Astrocyte (in vitro differentiated cells and primary cell): ENCODE data around the gene FAM53B. TPM values are rescaled to one million over a fixed set of nuclear protein-coding genes. Genes with fewer than 3 reads are reported as not detected.

Source experiments
- DNase-seq: peaks from one replicate; pipeline ENCODE4 v3.0.0-alpha.2; 2010; ENCODE audit warnings: low read depth
- FAIRE-seq: peaks from 2 replicates; lab custom pipeline; 2011; peaks lifted over from hg19 to GRCh38; lab: Jason Lieb, UNC
- H2AFZ ChIP-seq: 2 replicates; pipeline ENCODE4 v1.6.0; 2012; ENCODE audit warnings: low read depth, low read length, inconsistent platforms
- H3K27ac ChIP-seq: 2 replicates; pipeline ENCODE4 v1.5.1; 2011; ENCODE audit warnings: low read depth, low read length, inconsistent platforms
- H3K27me3 ChIP-seq: 2 replicates; pipeline ENCODE4 v1.6.0; 2011; ENCODE audit warnings: low read length, inconsistent platforms; ENCODE audit not compliant: insufficient read depth
- H3K36me3 ChIP-seq: 2 replicates; pipeline ENCODE4 v1.5.1; 2011; ENCODE audit warnings: low read length, inconsistent platforms; ENCODE audit not compliant: insufficient read depth
- H3K4me1 ChIP-seq: 2 replicates; pipeline ENCODE4 v1.5.1; 2011; ENCODE audit warnings: low read length, inconsistent platforms; ENCODE audit not compliant: insufficient read depth
- H3K4me2 ChIP-seq: 2 replicates; pipeline ENCODE4 v1.6.0; 2012; ENCODE audit warnings: low read length, inconsistent platforms
- H3K4me3 ChIP-seq: 2 replicates; pipeline ENCODE4 v1.5.1; 2011; ENCODE audit warnings: low read depth, mild to moderate bottlenecking, low read length, inconsistent platforms; ENCODE audit not compliant: insufficient read depth
- H3K79me2 ChIP-seq: 2 replicates; pipeline ENCODE4 v1.6.0; 2012; ENCODE audit warnings: mild to moderate bottlenecking, low read length, inconsistent platforms; ENCODE audit not compliant: insufficient read depth
- H3K9ac ChIP-seq: 2 replicates; pipeline ENCODE4 v1.6.0; 2012; ENCODE audit warnings: mild to moderate bottlenecking, low read length, inconsistent platforms
- H3K9me3 ChIP-seq: 2 replicates; pipeline ENCODE4 v1.5.1; 2012; ENCODE audit warnings: low read depth, mild to moderate bottlenecking, low read length, inconsistent platforms; ENCODE audit not compliant: insufficient read depth
- H4K20me1 ChIP-seq: 2 replicates; pipeline ENCODE4 v1.6.0; 2012; ENCODE audit warnings: low read length, inconsistent platforms; ENCODE audit not compliant: insufficient read depth
- H3K27ac Mint-ChIP-seq: one replicate; pipeline ENCODE4 v1.8.0; 2021; ENCODE audit warnings: mild to moderate bottlenecking, mixed read lengths; ENCODE audit not compliant: unreplicated experiment
- H3K27me3 Mint-ChIP-seq: one replicate; pipeline ENCODE4 v1.8.0; 2021; ENCODE audit warnings: low read depth, mixed read lengths; ENCODE audit not compliant: unreplicated experiment
- H3K36me3 Mint-ChIP-seq: one replicate; pipeline ENCODE4 v1.8.0; 2021; ENCODE audit warnings: low read depth, mixed read lengths; ENCODE audit not compliant: unreplicated experiment
- H3K4me1 Mint-ChIP-seq: one replicate; pipeline ENCODE4 v1.8.0; 2021; ENCODE audit warnings: low read depth, mixed read lengths; ENCODE audit not compliant: unreplicated experiment
- H3K4me3 Mint-ChIP-seq: one replicate; pipeline ENCODE4 v1.8.0; 2021; ENCODE audit warnings: mild to moderate bottlenecking, moderate library complexity, mixed read lengths; ENCODE audit not compliant: unreplicated experiment
- H3K9me3 Mint-ChIP-seq: one replicate; pipeline ENCODE4 v1.8.0; 2021; ENCODE audit warnings: mild to moderate bottlenecking, mixed read lengths; ENCODE audit not compliant: unreplicated experiment
- CTCF ChIP-seq: IDR thresholded peaks from 2 replicates; pipeline ENCODE4 v1.5.1; 2011; ENCODE audit warnings: low read depth, mild to moderate bottlenecking, inconsistent platforms, low read length, moderate library complexity; ENCODE audit not compliant: insufficient read depth
- EZH2 ChIP-seq: IDR thresholded peaks from 2 replicates; pipeline ENCODE4 v1.6.1; 2012; ENCODE audit warnings: mild to moderate bottlenecking, low read length, inconsistent platforms; ENCODE audit not compliant: insufficient read depth
- total RNA-seq: library from RNA; stranded (reverse); gene quantifications from 2 replicates; pipeline ENCODE4 v1.2.1, GENCODE V29; 2021

Gene FAM53B
- total RNA-seq, 1 donor from 2014 or later: 12.9 TPM

- Histone ChIP-seq H3K4me3 (no peak overlapping the region), H3K4me1 (peaks cover 29% of the 10 kb centered on the region), H3K4me2 (no peak overlapping the region), H3K79me2 (peaks cover 48% of the 10 kb centered on the region), H3K27me3 (no peaks in the 10 kb centered on the region), H3K36me3 (no peaks in the 10 kb centered on the region), H3K27ac (no peak overlapping the region), H3K9ac (no peak overlapping the region), H3K9me3 (no peaks in the 10 kb centered on the region), H2AFZ (no peak overlapping the region), H4K20me1 (peaks cover 97% of the 10 kb centered on the region)
- Mint-ChIP-seq H3K27me3 (no peaks in the 10 kb centered on the region), H3K9me3 (no peaks in the 10 kb centered on the region), H3K4me1 (peaks cover 44% of the 10 kb centered on the region), H3K27ac (no peak overlapping the region), H3K4me3 (no peak overlapping the region), H3K36me3 (peaks cover 9% of the 10 kb centered on the region)
- no peak for DNase-seq
- FAIRE-seq: no peak
- TF ChIP-seq CTCF (no peak), EZH2 (no peak)
These were observed 7.0 kb downstream of the FAM53B start for GRCh38 chr10:124737221-124737620.

- FAIRE-seq (no peak), DNase-seq (peak; percentile 46)
- Histone ChIP-seq H4K20me1 (peaks cover 94% of the 10 kb centered on the region), H3K27ac (no peak overlapping the region), H3K27me3 (no peaks in the 10 kb centered on the region), H3K36me3 (no peaks in the 10 kb centered on the region), H2AFZ (no peak overlapping the region), H3K4me3 (no peak overlapping the region), H3K9me3 (no peaks in the 10 kb centered on the region), H3K4me2 (no peak overlapping the region), H3K9ac (no peak overlapping the region), H3K79me2 (peaks cover 48% of the 10 kb centered on the region), H3K4me1 (peaks cover 28% of the 10 kb centered on the region)
- Mint-ChIP-seq H3K4me1 (peaks cover 44% of the 10 kb centered on the region), H3K27ac (peak overlapping the region; percentile 7), H3K36me3 (peaks cover 9% of the 10 kb centered on the region), H3K9me3 (no peaks in the 10 kb centered on the region), H3K27me3 (no peaks in the 10 kb centered on the region), H3K4me3 (no peak overlapping the region)
- no peak for TF ChIP-seq CTCF
- no peak for TF ChIP-seq EZH2
These were observed 7.6 kb downstream of the FAM53B start for GRCh38 chr10:124736491-124737136.
